NCI-H1105 (cell line): ENCODE results near the gene HIVEP1.

Source experiments
- DNase-seq: peaks from one replicate; lab custom pipeline; 2025; lab: John Stamatoyannopoulos, UW

Gene HIVEP1

GRCh38 chr6:12189150-12189549 is 177.0 kb downstream of the HIVEP1 start:
- DNase-seq = no peak

- DNase-seq = no peak
These were observed 177.5 kb downstream of the HIVEP1 start for GRCh38 chr6:12189661-12190060.

- DNase-seq = no peak
These were observed 178.1 kb downstream of the HIVEP1 start for GRCh38 chr6:12190252-12190651.

GRCh38 chr6:12196326-12196936 is 184.3 kb downstream of the HIVEP1 start:
- no peak for DNase-seq

GRCh38 chr6:12198851-12199250 is 186.7 kb downstream of the HIVEP1 start:
- DNase-seq = no peak

- no peak for DNase-seq
These were observed 188.0 kb downstream of the HIVEP1 start for GRCh38 chr6:12200015-12200564.

GRCh38 chr6:12200761-12201160 is 188.6 kb downstream of the HIVEP1 start:
- DNase-seq = no peak

GRCh38 chr6:12203001-12203400 is 190.9 kb downstream of the HIVEP1 start:
- DNase-seq = no peak

GRCh38 chr6:12208190-12208589 is 196.1 kb downstream of the HIVEP1 start:
- DNase-seq = no peak

- DNase-seq = no peak
These were observed 196.6 kb downstream of the HIVEP1 start for GRCh38 chr6:12208673-12209072.
